Measurements from ENCODE around the gene GUCY2C.

DNA sequence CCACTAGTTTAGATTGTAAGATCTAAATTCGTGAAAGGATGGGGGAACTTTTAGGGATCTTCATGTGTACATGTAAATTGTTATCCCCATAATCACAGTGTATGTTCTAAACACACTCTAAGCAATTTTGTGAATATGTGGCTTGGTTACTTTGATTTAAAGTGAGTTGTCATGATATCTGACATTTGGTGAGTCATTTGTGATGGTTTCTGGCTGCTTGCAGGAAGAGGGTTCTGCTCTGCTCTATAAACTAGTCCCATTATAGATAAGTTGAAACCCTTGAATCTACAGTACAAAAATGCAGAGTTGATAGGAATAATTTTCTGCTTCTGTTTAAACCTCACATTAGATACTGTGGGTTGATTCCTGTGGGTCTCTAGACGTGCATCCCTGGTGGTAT lies 14.8 kb downstream of the GUCY2C start:
- TF ChIP-seq EZH2phosphoT487 (IDR thresholded peaks at IDR 0.05; ENCODE audit: borderline replicate concordance), result no peak
- TF ChIP-seq, protein P1, sequence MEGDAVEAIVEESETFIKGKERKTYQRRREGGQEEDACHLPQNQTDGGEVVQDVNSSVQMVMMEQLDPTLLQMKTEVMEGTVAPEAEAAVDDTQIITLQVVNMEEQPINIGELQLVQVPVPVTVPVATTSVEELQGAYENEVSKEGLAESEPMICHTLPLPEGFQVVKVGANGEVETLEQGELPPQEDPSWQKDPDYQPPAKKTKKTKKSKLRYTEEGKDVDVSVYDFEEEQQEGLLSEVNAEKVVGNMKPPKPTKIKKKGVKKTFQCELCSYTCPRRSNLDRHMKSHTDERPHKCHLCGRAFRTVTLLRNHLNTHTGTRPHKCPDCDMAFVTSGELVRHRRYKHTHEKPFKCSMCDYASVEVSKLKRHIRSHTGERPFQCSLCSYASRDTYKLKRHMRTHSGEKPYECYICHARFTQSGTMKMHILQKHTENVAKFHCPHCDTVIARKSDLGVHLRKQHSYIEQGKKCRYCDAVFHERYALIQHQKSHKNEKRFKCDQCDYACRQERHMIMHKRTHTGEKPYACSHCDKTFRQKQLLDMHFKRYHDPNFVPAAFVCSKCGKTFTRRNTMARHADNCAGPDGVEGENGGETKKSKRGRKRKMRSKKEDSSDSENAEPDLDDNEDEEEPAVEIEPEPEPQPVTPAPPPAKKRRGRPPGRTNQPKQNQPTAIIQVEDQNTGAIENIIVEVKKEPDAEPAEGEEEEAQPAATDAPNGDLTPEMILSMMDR (conservative IDR thresholded peaks at IDR 0.05; ENCODE audit: low read length), result no peak
